ENCODE results near the gene FRMPD1. TPM values are rescaled to one million over a fixed set of nuclear protein-coding genes. Genes with fewer than 3 reads are reported as not detected.

Gene FRMPD1
- total and polyA plus RNA-seq, 2 of the 4 experiments (the other 2 are of a cell fraction) = not detected

GRCh38 chr9:37641331-37641730, 9.4 kb upstream of the FRMPD1 start:
- Histone ChIP-seq H3K9ac (ENCODE audit: low read depth, low read length) (no peak overlapping the region), H2BK120ac (ENCODE audit: low read depth, low read length) (no peak overlapping the region), H3K4me3 (ENCODE audit: insufficient read depth, low read depth, low read length) (no peak overlapping the region), H2AK9ac (replicated peaks; ENCODE audit: low read depth, low read length, poor library complexity) (no peak overlapping the region), H3K23ac (ENCODE audit: low read depth, low read length) (no peak overlapping the region), H3K4me1 (ENCODE audit: control insufficient read depth, insufficient read depth, low read length) (no peaks in the 10 kb centered on the region), H2BK15ac (ENCODE audit: low read depth, low read length) (no peak overlapping the region), H3K56ac (ENCODE audit: extremely low read depth, insufficient read depth, low read length) (no peak overlapping the region), H3K4me2 (ENCODE audit: low read depth, low read length) (no peak overlapping the region), H2BK20ac (ENCODE audit: low read depth, low read length) (no peak overlapping the region), H3K27ac (ENCODE audit: insufficient read depth, low read length) (no peak overlapping the region), H3K79me1 (ENCODE audit: low read depth in 1 of 2, low read length in 2 of 2) (no peaks in the 10 kb centered on the region), H3K9me3 (ENCODE audit: control insufficient read depth, insufficient read depth, low read length) (no peaks in the 10 kb centered on the region), H2AFZ (replicated peaks; ENCODE audit: low read length, poor library complexity) (no peak overlapping the region), H2BK5ac (ENCODE audit: low read depth, low read length, poor library complexity, severe bottlenecking) (no peak overlapping the region), H2AK5ac (ENCODE audit: low read depth, low read length) (no peak overlapping the region), H3K9me1 (ENCODE audit: insufficient read depth, low read length) (no peaks in the 10 kb centered on the region), H3K36me3 (ENCODE audit: control insufficient read depth, insufficient read depth, low read length) (no peaks in the 10 kb centered on the region), H3K14ac (replicated peaks; ENCODE audit: low read depth, low read length) (no peak overlapping the region), H3K4ac (ENCODE audit: low read depth, low read length) (no peak overlapping the region), H3K18ac (ENCODE audit: low read depth, low read length) (no peak overlapping the region), H4K5ac (ENCODE audit: low read depth, low read length) (no peak overlapping the region), H4K91ac (ENCODE audit: insufficient read depth, low read depth, low read length) (no peak overlapping the region), H4K20me1 (ENCODE audit: insufficient read depth, low read length) (no peaks in the 10 kb centered on the region), H4K8ac (ENCODE audit: low read depth in 2 of 2, low read length in 2 of 2) (no peak overlapping the region), H3K27me3 (ENCODE audit: control insufficient read depth, insufficient read depth, low read length) (peaks cover 35% of the 10 kb centered on the region)
- in situ Hi-C loops (cut with MboI; ENCODE audit: low sequenced_read_pairs) = no loop called here
- TF ChIP-seq CEBPB (IDR thresholded peaks at IDR 0.05; ENCODE audit: low read depth, low read length) = no peak
- no peak for TF ChIP-seq MAZ (IDR thresholded peaks at IDR 0.05; ENCODE audit: borderline replicate concordance, low read depth, low read length)
- no peak for TF ChIP-seq RAD21 (IDR thresholded peaks at IDR 0.05; ENCODE audit: low read length)
- TF ChIP-seq POLR2A (IDR thresholded peaks at IDR 0.05; ENCODE audit: low read depth, low read length) = no peak
- WGBS, 2 experiments (ENCODE audit: extremely low coverage in 2 of 2, insufficient read length in 1 of 2) = no CpG with 5 or more reads among the region's 3 CpGs
- BruUV-seq (replicated peaks) = no TSS peak
- DNase-seq = no peak
- CTCF ChIA-PET = interaction anchor here (0.6 to 1.0 kb wide), 2 partner anchors 72 to 659 kb away, joined by 3 read pairs; no protein-coding TSS in a partner anchor
- POLR2A ChIA-PET (ENCODE audit: unreplicated experiment) = no interaction called here
- intact Hi-C loops (cut with micrococcal nuclease) = no loop called here
- dilution Hi-C loops (cut with HindIII; ENCODE audit: low sequenced_read_pairs, unreplicated experiment) = no loop called here
- no peak for ATAC-seq (ENCODE audit: low read depth)

Data from IMR-90 (cell line).